Brain pericyte (primary cell): ENCODE measurements around the gene AIG1.
A peak's percentile ranks its signal among the peaks of the same experiment; 100 is the strongest.
"Not testable (repeated sequence)": the region's sequence is repeated elsewhere in the genome, so short reads cannot be mapped to it uniquely, and the experiment has no call there.

Experiments used
- DNase-seq: peaks from one replicate; pipeline ENCODE4 v3.0.0-alpha.2; 2012; ENCODE audit warnings: low read depth, low spot score

Gene AIG1

GRCh38 chr6:143325379-143326140 is 264.9 kb downstream of the AIG1 start:
- DNase-seq = no peak

GRCh38 chr6:143328876-143329275 is 268.2 kb downstream of the AIG1 start:
- no peak for DNase-seq

- DNase-seq = no peak
Observed at GRCh38 chr6:143329323-143329722, 268.6 kb downstream of the AIG1 start.

- DNase-seq = no peak
Observed at GRCh38 chr6:143331362-143331761, 270.7 kb downstream of the AIG1 start.

GRCh38 chr6:143332153-143332845 is 271.6 kb downstream of the AIG1 start:
- no peak for DNase-seq

GRCh38 chr6:143333081-143333480 is 272.4 kb downstream of the AIG1 start:
- DNase-seq = no peak

GRCh38 chr6:143333749-143334520 is 273.2 kb downstream of the AIG1 start:
- DNase-seq = no peak

- no peak for DNase-seq
Observed at GRCh38 chr6:143335865-143336264, 275.2 kb downstream of the AIG1 start.

- peak; percentile 21 for DNase-seq
Observed at GRCh38 chr6:143336446-143337152, 275.9 kb downstream of the AIG1 start.

- no peak for DNase-seq
Observed at GRCh38 chr6:143337201-143337949, 276.7 kb downstream of the AIG1 start.

- DNase-seq = no peak
Observed at GRCh38 chr6:143339223-143339622, 278.5 kb downstream of the AIG1 start.

GRCh38 chr6:143345477-143345876 is 284.8 kb downstream of the AIG1 start:
- not testable (repeated sequence) for DNase-seq

- DNase-seq = no peak
Observed at GRCh38 chr6:143346004-143346403, 285.3 kb downstream of the AIG1 start.

- no peak for DNase-seq
Observed at GRCh38 chr6:143348531-143348930, 287.8 kb downstream of the AIG1 start.

GRCh38 chr6:143349530-143349929 is 288.8 kb downstream of the AIG1 start:
- DNase-seq = no peak

- no peak for DNase-seq
Observed at GRCh38 chr6:143356101-143356880, 295.6 kb downstream of the AIG1 start.

- DNase-seq = no peak
Observed at GRCh38 chr6:143357152-143357551, 296.5 kb downstream of the AIG1 start.

GRCh38 chr6:143357561-143358255 is 297.0 kb downstream of the AIG1 start:
- DNase-seq = no peak

- DNase-seq = peak; percentile 33
Observed at GRCh38 chr6:143361536-143362191, 301.0 kb downstream of the AIG1 start.
